ENCODE results near the gene ACAP2.
"Not testable (repeated sequence)": the region's sequence is repeated elsewhere in the genome, so short reads cannot be mapped to it uniquely, and the experiment has no call there.

Gene ACAP2

GRCh38 chr3:195386739-195387138 is 56.1 kb downstream of the ACAP2 start:
- DNase-seq = no peak

- no peak for DNase-seq
These were observed 57.3 kb downstream of the ACAP2 start for GRCh38 chr3:195385526-195385925.

- no peak for DNase-seq
These were observed 57.9 kb downstream of the ACAP2 start for GRCh38 chr3:195384952-195385351.

- no peak for DNase-seq
These were observed 70.6 kb downstream of the ACAP2 start for GRCh38 chr3:195372220-195372619.

GRCh38 chr3:195366200-195366925 is 76.5 kb downstream of the ACAP2 start:
- no peak for DNase-seq

GRCh38 chr3:195365371-195365770 is 77.4 kb downstream of the ACAP2 start:
- no peak for DNase-seq

GRCh38 chr3:195357797-195358196 is 85.0 kb downstream of the ACAP2 start:
- DNase-seq = not testable (repeated sequence)

GRCh38 chr3:195356151-195357086 is 86.4 kb downstream of the ACAP2 start:
- no peak for DNase-seq

GRCh38 chr3:195354009-195354408 is 88.8 kb downstream of the ACAP2 start:
- not testable (repeated sequence) for DNase-seq

GRCh38 chr3:195352895-195353488 is 89.8 kb downstream of the ACAP2 start:
- DNase-seq = no peak

- no peak for DNase-seq
These were observed 94.2 kb downstream of the ACAP2 start for GRCh38 chr3:195348426-195349115.

- DNase-seq = no peak
These were observed 105.1 kb downstream of the ACAP2 start for GRCh38 chr3:195337747-195338146.

GRCh38 chr3:195334967-195335366 is 107.9 kb downstream of the ACAP2 start:
- no peak for DNase-seq

GRCh38 chr3:195319060-195319459 is 123.8 kb downstream of the ACAP2 start:
- no peak for DNase-seq

GRCh38 chr3:195312714-195313113 is 130.1 kb downstream of the ACAP2 start:
- DNase-seq = no peak

GRCh38 chr3:195307711-195308110 is 135.1 kb downstream of the ACAP2 start:
- no peak for DNase-seq

GRCh38 chr3:195306369-195306768 is 136.5 kb downstream of the ACAP2 start:
- DNase-seq = no peak

GRCh38 chr3:195302431-195302830 is 140.4 kb downstream of the ACAP2 start:
- DNase-seq = no peak

- DNase-seq = no peak
These were observed 145.4 kb downstream of the ACAP2 start for GRCh38 chr3:195297446-195297845.

GRCh38 chr3:195296662-195297061 is 146.2 kb downstream of the ACAP2 start:
- no peak for DNase-seq

- DNase-seq = no peak
These were observed 151.7 kb downstream of the ACAP2 start for GRCh38 chr3:195291121-195291520.

- not testable (repeated sequence) for DNase-seq
These were observed 152.2 kb downstream of the ACAP2 start for GRCh38 chr3:195290643-195291042.

Measured in activated CD4-positive, alpha-beta T cell treated with anti-CD3 and anti-CD28 coated beads, Interleukin-2, amount 50 U/mL, for 4 hours (primary cell).